UCSD-AML1 (cell line): Measurements from ENCODE around the gene SCN2A.
"Not testable (repeated sequence)": the region's sequence is repeated elsewhere in the genome, so short reads cannot be mapped to it uniquely, and the experiment has no call there.

Experiments used
- DNase-seq: peaks from one replicate; lab custom pipeline; 2025; ENCODE audit not compliant: unreplicated experiment; lab: John Stamatoyannopoulos, UW

The SCN2A gene

GRCh38 chr2:165312999-165313398, 73.8 kb downstream of the SCN2A start:
- no peak for DNase-seq

GRCh38 chr2:165313509-165313908, 74.3 kb downstream of the SCN2A start:
- DNase-seq, result no peak

- peak; percentile 10 for DNase-seq
These were observed 89.1 kb downstream of the SCN2A start for GRCh38 chr2:165328272-165328671.

DNA sequence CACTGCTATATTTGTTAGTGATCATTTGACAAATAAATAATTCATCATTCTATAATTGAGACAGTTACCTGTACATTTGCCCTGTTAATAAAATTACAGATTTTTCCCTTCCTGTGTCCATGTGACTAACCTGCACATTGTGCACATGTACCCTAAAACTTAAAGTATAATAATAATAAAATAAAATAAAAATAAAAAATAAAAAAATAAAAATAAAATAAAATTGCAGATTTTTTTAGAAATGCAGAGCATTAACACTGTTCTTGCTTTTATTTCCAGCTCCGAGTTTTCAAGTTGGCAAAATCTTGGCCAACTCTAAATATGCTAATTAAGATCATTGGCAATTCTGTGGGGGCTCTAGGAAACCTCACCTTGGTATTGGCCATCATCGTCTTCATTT, 105.1 kb downstream of the SCN2A start:
- not testable (repeated sequence) for DNase-seq

GRCh38 chr2:165348441-165348840, 109.2 kb downstream of the SCN2A start:
- no peak for DNase-seq

- no peak for DNase-seq
These were observed 110.0 kb downstream of the SCN2A start for GRCh38 chr2:165349181-165349580.

DNA sequence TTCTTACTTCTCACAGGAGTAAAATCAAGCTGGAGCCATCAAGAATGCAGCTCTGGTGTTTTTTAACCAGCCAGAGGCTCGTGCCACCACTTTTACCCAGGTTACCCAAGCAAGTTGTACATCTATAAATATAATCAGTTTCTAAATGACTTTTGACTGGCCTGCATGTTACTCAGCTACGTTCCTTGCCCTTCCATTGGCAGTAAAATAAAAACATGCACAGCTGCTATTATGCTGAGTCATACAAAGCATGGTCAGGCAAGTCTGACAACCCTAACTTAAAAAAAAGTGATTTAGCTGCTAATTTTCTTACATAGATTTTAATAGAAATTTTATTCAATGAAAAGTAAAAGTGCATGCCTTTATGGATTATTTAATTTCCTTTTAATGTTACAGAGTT, 118.5 kb downstream of the SCN2A start:
- DNase-seq, result no peak

- no peak for DNase-seq
These were observed 122.3 kb downstream of the SCN2A start for GRCh38 chr2:165361514-165361913.

GRCh38 chr2:165369131-165369897, 130.1 kb downstream of the SCN2A start:
- DNase-seq, result no peak

DNA sequence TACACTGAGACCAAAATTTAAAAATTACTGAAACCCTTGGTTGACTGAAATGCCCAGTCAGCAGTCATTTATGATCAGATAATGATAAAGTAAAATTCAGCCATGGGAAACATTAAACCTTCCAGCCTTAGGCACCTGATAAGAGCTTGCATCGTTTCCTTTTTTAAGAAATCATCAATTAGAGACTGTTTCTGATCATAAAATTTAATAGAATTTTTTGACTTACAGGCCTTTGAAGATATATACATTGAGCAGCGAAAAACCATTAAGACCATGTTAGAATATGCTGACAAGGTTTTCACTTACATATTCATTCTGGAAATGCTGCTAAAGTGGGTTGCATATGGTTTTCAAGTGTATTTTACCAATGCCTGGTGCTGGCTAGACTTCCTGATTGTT, 130.7 kb downstream of the SCN2A start:
- no peak for DNase-seq

DNA sequence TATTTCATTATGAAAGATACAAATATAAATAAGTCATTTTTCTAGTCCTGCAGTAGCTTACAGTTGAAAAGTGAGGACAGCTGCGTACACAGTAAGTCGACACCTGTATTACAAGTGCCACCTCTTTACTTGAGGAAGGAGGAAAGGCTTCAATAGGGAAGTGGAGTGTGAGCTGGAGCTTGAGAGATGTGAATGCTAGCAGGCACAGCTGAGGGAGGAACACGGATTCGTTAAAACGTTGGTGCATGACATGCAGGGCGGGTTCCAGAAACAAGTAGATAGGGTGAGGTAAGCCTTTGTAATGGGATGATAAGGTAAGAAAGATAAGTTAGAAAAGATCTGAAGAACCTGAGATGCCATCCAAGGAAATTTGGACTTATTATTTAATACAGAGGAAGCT, 132.1 kb downstream of the SCN2A start:
- DNase-seq, result no peak

DNA sequence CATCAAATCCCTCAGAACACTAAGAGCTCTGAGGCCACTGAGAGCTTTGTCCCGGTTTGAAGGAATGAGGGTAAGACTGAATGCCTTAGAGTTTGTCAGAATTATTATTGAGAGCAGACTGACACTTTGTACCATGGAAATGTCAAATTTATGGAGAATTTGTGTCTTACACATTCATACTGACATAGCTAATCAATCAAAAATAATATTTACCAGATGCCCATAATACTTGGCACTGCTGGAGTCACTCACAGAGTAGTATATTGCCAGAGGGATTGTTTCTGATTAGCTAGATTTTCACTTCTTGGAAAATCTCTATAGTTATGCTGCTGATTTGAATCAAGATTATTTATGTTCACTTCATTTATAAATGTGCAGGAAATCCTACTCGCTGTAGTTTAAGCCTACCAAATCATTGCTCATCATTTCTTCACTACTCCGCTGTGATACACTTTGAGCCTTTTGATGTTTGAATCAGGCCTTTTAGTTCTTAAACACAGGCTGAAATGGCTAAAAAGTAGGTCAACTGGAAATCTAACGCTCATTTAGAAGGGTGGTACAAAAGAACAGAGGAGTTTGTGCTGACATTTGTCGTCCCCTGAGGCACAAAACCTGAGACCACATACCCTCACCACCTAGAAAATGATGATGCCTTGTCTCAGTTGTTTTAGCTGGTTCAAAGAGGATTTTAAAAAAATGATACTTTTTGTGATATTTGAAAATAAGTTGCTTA, 134.2 kb downstream of the SCN2A start:
- DNase-seq, result no peak

- DNase-seq, result no peak
These were observed 137.4 kb downstream of the SCN2A start for GRCh38 chr2:165376571-165376975.

GRCh38 chr2:165382362-165382761, 143.1 kb downstream of the SCN2A start:
- no peak for DNase-seq

GRCh38 chr2:165390875-165391274, 151.7 kb downstream of the SCN2A start:
- DNase-seq, result no peak

DNA sequence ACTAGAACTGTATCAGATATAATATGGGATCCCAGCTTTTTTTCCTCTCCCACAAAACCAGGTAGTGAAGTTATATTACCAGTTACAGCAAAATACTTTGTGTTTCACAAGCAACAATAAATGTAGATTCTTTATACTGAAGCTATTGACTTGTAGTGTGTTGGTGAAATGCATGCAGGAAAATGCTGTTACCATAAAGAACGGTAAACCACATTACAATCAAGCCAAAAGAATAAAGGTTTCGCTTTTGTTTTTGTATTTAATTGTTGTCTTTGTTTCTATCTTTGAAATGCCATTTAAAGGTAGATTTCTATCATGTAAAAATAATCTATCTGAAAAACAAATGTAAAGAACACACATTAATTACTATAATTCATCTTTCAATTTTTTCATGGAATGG, 152.6 kb downstream of the SCN2A start:
- no peak for DNase-seq

- DNase-seq, result not testable (repeated sequence)
These were observed 159.4 kb downstream of the SCN2A start for GRCh38 chr2:165398603-165399002.

DNA sequence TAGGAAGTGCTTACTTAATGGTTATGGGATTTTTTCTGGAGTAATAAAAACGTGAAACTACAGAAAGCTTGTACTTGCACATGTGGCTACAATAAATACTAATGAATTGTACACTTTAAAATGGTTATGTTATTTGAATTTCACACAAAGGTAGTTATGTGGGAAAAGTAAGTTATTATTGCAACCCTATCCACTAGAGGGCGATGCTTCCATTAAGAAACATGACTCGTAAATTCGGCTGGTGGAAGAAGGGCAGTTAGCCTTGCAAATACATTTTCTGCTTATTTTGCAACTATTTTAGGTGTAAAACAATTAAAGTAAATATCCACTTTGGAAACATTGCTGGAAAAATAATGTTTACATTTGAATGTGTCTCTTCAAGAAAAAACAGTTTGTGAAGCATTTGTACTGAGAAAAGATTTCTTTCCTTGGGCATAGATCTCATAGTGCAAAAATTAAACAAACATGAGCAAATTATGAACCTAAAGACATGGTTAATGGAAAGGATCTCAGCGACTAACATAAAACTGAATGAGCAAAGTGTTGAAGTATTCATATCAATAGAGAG, 162.2 kb downstream of the SCN2A start:
- DNase-seq, result no peak

DNA sequence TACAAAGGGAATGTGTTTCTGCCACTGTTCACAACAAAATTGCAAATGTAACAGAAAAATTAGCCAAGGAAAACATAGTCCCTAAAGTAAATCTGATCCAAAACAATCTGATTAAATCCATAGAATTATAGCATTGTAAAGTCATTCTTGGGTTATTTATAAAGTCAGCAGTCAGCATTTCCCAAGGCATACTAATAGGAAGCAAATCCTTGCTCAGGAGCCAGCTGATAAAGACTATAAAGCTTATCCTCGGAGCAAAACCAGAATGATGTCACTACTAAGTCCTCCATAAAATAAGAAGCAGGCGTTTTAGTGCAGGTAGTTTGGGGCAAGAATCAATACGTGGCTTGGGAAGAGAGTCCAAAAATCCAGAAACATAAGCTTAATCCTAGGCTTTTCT, 162.9 kb downstream of the SCN2A start:
- DNase-seq, result no peak

DNA sequence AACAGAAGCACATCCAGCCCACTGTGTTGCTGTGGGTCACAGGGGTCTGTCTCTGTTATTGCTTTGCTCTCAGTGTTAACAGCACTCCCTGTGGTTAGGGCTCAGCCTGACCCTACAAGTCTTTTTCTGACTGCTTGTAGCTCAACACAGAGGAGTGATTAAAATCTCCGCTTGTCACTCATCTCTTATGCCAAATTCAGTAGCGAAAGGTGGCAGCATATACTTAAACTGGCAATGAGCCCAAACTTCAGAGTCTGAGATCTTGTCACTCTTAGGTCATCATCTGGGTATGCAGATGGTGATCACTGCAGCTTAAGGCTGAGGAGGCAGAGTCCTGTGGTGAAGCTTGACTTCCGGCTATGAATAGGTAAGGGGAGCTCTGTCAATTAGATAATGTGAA, 167.0 kb downstream of the SCN2A start:
- no peak for DNase-seq

GRCh38 chr2:165407466-165407865, 168.3 kb downstream of the SCN2A start:
- no peak for DNase-seq

DNA sequence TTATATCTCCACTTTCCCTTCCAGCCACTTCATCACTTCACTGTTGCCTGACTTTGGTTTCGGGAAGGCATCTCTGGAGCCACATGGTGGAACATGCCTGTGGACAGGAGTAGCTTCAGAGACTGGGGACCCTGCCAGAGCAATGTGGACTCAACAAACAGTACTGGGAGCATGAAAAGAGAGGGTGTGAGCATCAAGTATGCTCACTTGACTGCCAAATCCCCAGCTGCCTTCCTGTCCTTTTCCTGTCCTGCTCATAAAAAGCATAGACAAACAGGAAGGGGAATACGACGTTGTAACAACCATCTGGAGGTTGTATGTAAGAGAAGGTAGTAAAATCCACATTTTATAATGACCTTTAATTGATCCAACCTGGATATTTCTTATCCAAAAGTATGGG, 169.0 kb downstream of the SCN2A start:
- no peak for DNase-seq
